HFF-Myc (cell line): ENCODE results near the gene NXN.

Source experiments
- DNase-seq: peaks from one replicate; pipeline ENCODE4 v3.0.0-alpha.2; 2011; ENCODE audit warnings: low read depth; ENCODE audit errors: extremely low read depth
- H3K4me3 ChIP-seq: replicated peaks from 2 replicates; pipeline ENCODE4 v1.5.1; 2011; ENCODE audit warnings: low read depth, mild to moderate bottlenecking, control low read depth, low read length
- TF ChIP-seq, protein P1 (sequence below): IDR thresholded peaks from 2 replicates; pipeline ENCODE4 v1.5.1; 2012; ENCODE audit warnings: mild to moderate bottlenecking, low read depth, low read length, control low read depth; ENCODE audit errors: missing control alignments

NXN gene

DNA sequence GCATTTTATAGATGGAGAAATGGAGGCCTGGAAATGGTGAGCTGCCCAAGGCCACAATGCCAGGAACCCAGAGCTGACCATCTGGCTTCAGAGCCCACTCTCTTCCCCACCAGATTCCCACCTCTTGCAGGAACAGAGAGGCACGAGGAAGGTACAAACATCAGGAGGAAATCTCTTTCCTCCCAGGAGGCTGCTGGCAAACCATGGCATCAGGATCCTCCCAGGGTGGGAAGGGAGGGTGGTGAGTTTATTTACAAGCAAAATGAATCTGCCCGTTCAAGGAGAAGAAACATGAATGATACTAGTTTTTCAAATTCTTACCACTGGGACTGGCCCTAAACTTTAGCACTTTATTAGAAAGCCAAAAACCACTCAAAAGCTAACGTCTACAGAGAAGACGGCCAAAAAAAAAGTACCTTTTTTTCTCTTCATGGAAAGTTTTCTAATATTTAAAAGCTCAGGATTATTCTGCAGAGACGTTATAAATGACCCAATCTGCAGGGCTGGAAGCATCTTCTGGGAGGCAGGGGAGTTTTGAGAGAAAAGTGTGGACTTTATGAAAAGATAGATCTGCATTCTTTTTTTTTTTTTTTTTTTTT lies 79.1 kb downstream of the NXN start:
- no peak overlapping the region for H3K4me3 ChIP-seq
- no peak for DNase-seq
- TF ChIP-seq, protein P1, sequence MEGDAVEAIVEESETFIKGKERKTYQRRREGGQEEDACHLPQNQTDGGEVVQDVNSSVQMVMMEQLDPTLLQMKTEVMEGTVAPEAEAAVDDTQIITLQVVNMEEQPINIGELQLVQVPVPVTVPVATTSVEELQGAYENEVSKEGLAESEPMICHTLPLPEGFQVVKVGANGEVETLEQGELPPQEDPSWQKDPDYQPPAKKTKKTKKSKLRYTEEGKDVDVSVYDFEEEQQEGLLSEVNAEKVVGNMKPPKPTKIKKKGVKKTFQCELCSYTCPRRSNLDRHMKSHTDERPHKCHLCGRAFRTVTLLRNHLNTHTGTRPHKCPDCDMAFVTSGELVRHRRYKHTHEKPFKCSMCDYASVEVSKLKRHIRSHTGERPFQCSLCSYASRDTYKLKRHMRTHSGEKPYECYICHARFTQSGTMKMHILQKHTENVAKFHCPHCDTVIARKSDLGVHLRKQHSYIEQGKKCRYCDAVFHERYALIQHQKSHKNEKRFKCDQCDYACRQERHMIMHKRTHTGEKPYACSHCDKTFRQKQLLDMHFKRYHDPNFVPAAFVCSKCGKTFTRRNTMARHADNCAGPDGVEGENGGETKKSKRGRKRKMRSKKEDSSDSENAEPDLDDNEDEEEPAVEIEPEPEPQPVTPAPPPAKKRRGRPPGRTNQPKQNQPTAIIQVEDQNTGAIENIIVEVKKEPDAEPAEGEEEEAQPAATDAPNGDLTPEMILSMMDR: no peak

- DNase-seq: no peak
- H3K4me3 ChIP-seq: no peak overlapping the region
- TF ChIP-seq, protein P1: no peak
Measured at GRCh38 chr17:897970-898619, 81.5 kb downstream of the NXN start.

- DNase-seq: no peak
Measured at GRCh38 chr17:896953-897661, 82.5 kb downstream of the NXN start.

GRCh38 chr17:896454-896853 lies 83.1 kb downstream of the NXN start:
- DNase-seq: no peak
- TF ChIP-seq, protein P1: no peak
- no peak overlapping the region for H3K4me3 ChIP-seq

More at GRCh38 chr17:896953-897661, 82.5 kb downstream of the NXN start:
- TF ChIP-seq, protein P1: no peak
- no peak overlapping the region for H3K4me3 ChIP-seq

DNA sequence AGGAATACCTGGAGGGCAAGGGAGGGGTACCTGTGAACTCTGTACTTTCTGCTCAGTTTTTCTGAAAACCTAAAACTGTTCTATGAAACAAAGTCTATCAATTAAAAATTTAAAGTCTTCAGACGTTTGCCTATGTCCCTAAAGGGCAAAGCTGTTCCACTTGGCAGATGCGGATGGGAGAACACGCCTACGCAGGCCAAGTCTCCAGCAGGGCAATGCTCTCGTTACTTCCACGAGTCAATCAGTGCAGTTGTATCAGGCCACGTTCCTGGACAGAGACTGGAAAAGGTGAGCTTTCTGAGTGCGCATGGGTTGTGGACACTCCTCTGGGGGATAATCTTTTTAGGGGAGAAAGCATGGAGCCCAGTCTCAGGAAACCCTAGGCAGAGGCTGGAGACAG lies 86.6 kb downstream of the NXN start:
- no peak overlapping the region for H3K4me3 ChIP-seq
- no peak for DNase-seq
- TF ChIP-seq, protein P1: no peak

GRCh38 chr17:888998-889441 lies 90.6 kb downstream of the NXN start:
- no peak overlapping the region for H3K4me3 ChIP-seq
- TF ChIP-seq, protein P1: no peak
- DNase-seq: no peak
